Trophoblast cell (in vitro differentiated cells and primary cell): Measurements from ENCODE around the gene SF3A2.

Experiments
- DNase-seq, 2 donors: peaks; one replicate each; pipeline ENCODE4 v3.0.0-alpha.2; 2016
- H2AFZ ChIP-seq: 2 replicates; pipeline ENCODE4 v1.6.1; 2013; ENCODE audit warnings: low read length, moderate library complexity, mild to moderate bottlenecking; ENCODE audit not compliant: insufficient read depth, poor library complexity
- H2AK5ac ChIP-seq: 2 replicates; pipeline ENCODE4 v1.6.1; 2013; ENCODE audit warnings: mild to moderate bottlenecking, low read length
- H2BK120ac ChIP-seq: 2 replicates; pipeline ENCODE4 v1.6.1; 2013; ENCODE audit warnings: low read length, mild to moderate bottlenecking, moderate library complexity; ENCODE audit not compliant: insufficient read depth, poor library complexity
- H2BK12ac ChIP-seq: 2 replicates; pipeline ENCODE4 v1.6.1; 2013; ENCODE audit warnings: mild to moderate bottlenecking, low read length, moderate library complexity
- H2BK5ac ChIP-seq: 2 replicates; pipeline ENCODE4 v1.6.1; 2013; ENCODE audit warnings: low read length, low read depth, moderate library complexity, mild to moderate bottlenecking; ENCODE audit not compliant: poor library complexity
- H3K14ac ChIP-seq: 2 replicates; pipeline ENCODE4 v1.6.1; 2013; ENCODE audit warnings: mild to moderate bottlenecking, low read length
- H3K18ac ChIP-seq: 2 replicates; pipeline ENCODE4 v1.6.1; 2013; ENCODE audit warnings: mild to moderate bottlenecking, low read length
- H3K23ac ChIP-seq: 2 replicates; pipeline ENCODE4 v1.6.1; 2013; ENCODE audit warnings: low read length
- H3K27ac ChIP-seq: 2 replicates; pipeline ENCODE4 v1.5.1; 2013; ENCODE audit warnings: low read depth, mild to moderate bottlenecking, inconsistent platforms, low read length, moderate library complexity
- H3K27me3 ChIP-seq: 2 replicates; pipeline ENCODE4 v1.6.1; 2013; ENCODE audit warnings: inconsistent platforms, mild to moderate bottlenecking, low read length, moderate library complexity; ENCODE audit not compliant: insufficient read depth
- H3K36me3 ChIP-seq, 2 experiments: 1 replicate in 1 of 2; 2 replicates in 1 of 2; pipeline ENCODE4 v1.6.1; 2013; ENCODE audit warnings: low read length in 2 of 2, mild to moderate bottlenecking in 2 of 2, moderate library complexity in 1 of 2; ENCODE audit not compliant: insufficient read depth in 2 of 2, control insufficient read depth in 1 of 2
- H3K4ac ChIP-seq: 2 replicates; pipeline ENCODE4 v1.6.1; 2013; ENCODE audit warnings: low read depth, mild to moderate bottlenecking, low read length, moderate library complexity
- H3K4me1 ChIP-seq, 2 experiments: 1 replicate in 1 of 2; 2 replicates in 1 of 2; pipeline ENCODE4 v1.6.1; 2013; ENCODE audit warnings: low read length in 2 of 2, mild to moderate bottlenecking in 2 of 2, moderate library complexity in 1 of 2; ENCODE audit not compliant: insufficient read depth in 2 of 2, control insufficient read depth in 1 of 2
- H3K4me2 ChIP-seq: 2 replicates; pipeline ENCODE4 v1.6.1; 2013; ENCODE audit warnings: inconsistent platforms, mild to moderate bottlenecking, low read length, moderate library complexity
- H3K4me3 ChIP-seq: 2 replicates; pipeline ENCODE4 v1.5.1; 2013; ENCODE audit warnings: mild to moderate bottlenecking, low read depth, low read length, inconsistent platforms
- H3K79me1 ChIP-seq: one replicate; pipeline ENCODE4 v1.6.1; 2013; ENCODE audit warnings: low read length
- H3K79me2 ChIP-seq: 2 replicates; pipeline ENCODE4 v1.6.1; 2013; ENCODE audit warnings: low read length, mild to moderate bottlenecking; ENCODE audit not compliant: control insufficient read depth, insufficient read depth, poor library complexity
- H3K9ac ChIP-seq: 2 replicates; pipeline ENCODE4 v1.6.1; 2013; ENCODE audit warnings: mild to moderate bottlenecking, low read length
- H3K9me3 ChIP-seq: 2 replicates; pipeline ENCODE4 v1.6.1; 2013; ENCODE audit warnings: low read depth, mild to moderate bottlenecking, control low read depth, inconsistent platforms, low read length; ENCODE audit not compliant: insufficient read depth
- H4K12ac ChIP-seq: 2 replicates; pipeline ENCODE4 v1.6.1; 2013; ENCODE audit warnings: low read depth, mild to moderate bottlenecking, low read length, moderate library complexity
- H4K8ac ChIP-seq: 2 replicates; pipeline ENCODE4 v1.6.1; 2013; ENCODE audit warnings: low read depth, mild to moderate bottlenecking, low read length, moderate library complexity
- H4K91ac ChIP-seq: one replicate; pipeline ENCODE4 v1.6.1; 2013; ENCODE audit warnings: low read depth, mild to moderate bottlenecking, low read length, moderate library complexity
- WGBS: extraction: QIAGEN DNeasy Blood & Tissue Kit; methylation state at CpG from one replicate; pipeline ENCODE4 v1.1.7; 2013; ENCODE audit warnings: missing lambda C conversion rate; ENCODE audit not compliant: insufficient read length, insufficient coverage; ENCODE audit errors: extremely low coverage; 5-methylcytosine and 5-hydroxymethylcytosine counted together

SF3A2 gene

GRCh38 chr19:2275588-2276428 is 39.2 kb downstream of the SF3A2 start:
- no peaks in the 10 kb centered on the region for H3K27me3 ChIP-seq
- H3K4ac ChIP-seq = no peak overlapping the region
- peaks cover 14% of the 10 kb centered on the region for H3K79me2 ChIP-seq
- no peak overlapping the region for H3K14ac ChIP-seq
- H3K27ac ChIP-seq = peak overlapping the region; percentile 2
- H3K4me2 ChIP-seq = no peak overlapping the region
- no peak overlapping the region for H2AFZ ChIP-seq
- H2BK120ac ChIP-seq = no peak overlapping the region
- peaks cover 12 to 14% of the 10 kb centered on the region in 2 experiments for H3K4me1 ChIP-seq
- H2BK5ac ChIP-seq = no peak overlapping the region
- peak; percentile 68 to 76 for DNase-seq
- H4K12ac ChIP-seq = no peak overlapping the region
- no peak overlapping the region for H3K4me3 ChIP-seq
- no CpG with 5 or more reads among the region's 74 CpGs for WGBS
- peaks cover 5% of the 10 kb centered on the region for H3K79me1 ChIP-seq
- no peak overlapping the region for H4K91ac ChIP-seq
- no peak overlapping the region for H4K8ac ChIP-seq
- H3K9me3 ChIP-seq = no peaks in the 10 kb centered on the region
- H3K18ac ChIP-seq = no peak overlapping the region
- peaks cover 32 to 39% of the 10 kb centered on the region in 2 experiments for H3K36me3 ChIP-seq
- H2BK12ac ChIP-seq = no peak overlapping the region
- no peak overlapping the region for H3K9ac ChIP-seq
- no peak overlapping the region for H3K23ac ChIP-seq
- no peak overlapping the region for H2AK5ac ChIP-seq

- WGBS = no CpG with 5 or more reads among the region's 28 CpGs
- Histone ChIP-seq H3K18ac (no peak overlapping the region), H3K4me3 (no peak overlapping the region), H2AFZ (no peak overlapping the region), H3K4ac (no peak overlapping the region), H3K27me3 (no peaks in the 10 kb centered on the region), H3K14ac (no peak overlapping the region), H2BK5ac (no peak overlapping the region), H2AK5ac (no peak overlapping the region), H3K79me2 (peaks cover 7% of the 10 kb centered on the region), H3K9ac (no peak overlapping the region), H3K79me1 (peaks cover 2% of the 10 kb centered on the region), H3K9me3 (no peaks in the 10 kb centered on the region), H4K12ac (no peak overlapping the region), H3K27ac (no peak overlapping the region), H3K4me2 (no peak overlapping the region), H4K91ac (no peak overlapping the region), H3K36me3 (peaks cover 28 to 36% of the 10 kb centered on the region in 2 experiments), H4K8ac (no peak overlapping the region), H2BK12ac (no peak overlapping the region), H3K23ac (no peak overlapping the region), H2BK120ac (no peak overlapping the region), H3K4me1 (peaks cover 12% of the 10 kb centered on the region in 2 experiments)
- peak in 1 of 2 donors; percentile 52 for DNase-seq
Observed at GRCh38 chr19:2276429-2276986, 39.9 kb downstream of the SF3A2 start.

DNA sequence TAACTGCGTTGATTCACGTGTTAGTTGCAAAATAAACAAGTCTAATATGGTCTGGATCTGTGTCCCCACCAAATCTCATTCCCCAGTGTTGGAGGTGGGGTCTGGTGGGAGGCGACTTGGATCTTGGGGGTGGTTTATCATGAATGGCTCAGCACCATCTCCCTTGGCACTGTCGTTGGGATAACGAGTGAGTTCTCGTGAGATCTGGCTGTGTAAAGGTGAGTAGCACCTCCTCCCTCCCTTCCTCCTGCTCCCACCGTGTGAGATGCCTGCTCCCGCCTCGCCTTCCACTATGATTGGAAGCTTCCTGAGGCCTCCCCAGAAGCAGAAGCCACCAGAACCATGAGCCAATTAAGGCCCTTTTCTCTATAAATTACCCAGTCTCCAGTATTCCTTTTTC is 40.5 kb downstream of the SF3A2 start:
- no peak overlapping the region for H3K23ac ChIP-seq
- no peak overlapping the region for H3K4me3 ChIP-seq
- DNase-seq = no peak
- H2BK5ac ChIP-seq = no peak overlapping the region
- H3K27ac ChIP-seq = no peak overlapping the region
- H3K36me3 ChIP-seq = peaks cover 23 to 31% of the 10 kb centered on the region in 2 experiments
- H3K4me1 ChIP-seq = peaks cover 13 to 14% of the 10 kb centered on the region in 2 experiments
- H2AFZ ChIP-seq = no peak overlapping the region
- no peak overlapping the region for H2BK12ac ChIP-seq
- no peak overlapping the region for H3K14ac ChIP-seq
- H3K4me2 ChIP-seq = no peak overlapping the region
- no peak overlapping the region for H2AK5ac ChIP-seq
- H4K12ac ChIP-seq = no peak overlapping the region
- H3K18ac ChIP-seq = no peak overlapping the region
- no peaks in the 10 kb centered on the region for H3K9me3 ChIP-seq
- peaks cover 5% of the 10 kb centered on the region for H3K79me1 ChIP-seq
- peaks cover 3% of the 10 kb centered on the region for H3K79me2 ChIP-seq
- H3K27me3 ChIP-seq = no peaks in the 10 kb centered on the region
- no peak overlapping the region for H4K8ac ChIP-seq
- H2BK120ac ChIP-seq = no peak overlapping the region
- no peak overlapping the region for H3K9ac ChIP-seq
- H3K4ac ChIP-seq = no peak overlapping the region
- WGBS = no CpG with 5 or more reads among the region's 9 CpGs
- H4K91ac ChIP-seq = no peak overlapping the region

DNA sequence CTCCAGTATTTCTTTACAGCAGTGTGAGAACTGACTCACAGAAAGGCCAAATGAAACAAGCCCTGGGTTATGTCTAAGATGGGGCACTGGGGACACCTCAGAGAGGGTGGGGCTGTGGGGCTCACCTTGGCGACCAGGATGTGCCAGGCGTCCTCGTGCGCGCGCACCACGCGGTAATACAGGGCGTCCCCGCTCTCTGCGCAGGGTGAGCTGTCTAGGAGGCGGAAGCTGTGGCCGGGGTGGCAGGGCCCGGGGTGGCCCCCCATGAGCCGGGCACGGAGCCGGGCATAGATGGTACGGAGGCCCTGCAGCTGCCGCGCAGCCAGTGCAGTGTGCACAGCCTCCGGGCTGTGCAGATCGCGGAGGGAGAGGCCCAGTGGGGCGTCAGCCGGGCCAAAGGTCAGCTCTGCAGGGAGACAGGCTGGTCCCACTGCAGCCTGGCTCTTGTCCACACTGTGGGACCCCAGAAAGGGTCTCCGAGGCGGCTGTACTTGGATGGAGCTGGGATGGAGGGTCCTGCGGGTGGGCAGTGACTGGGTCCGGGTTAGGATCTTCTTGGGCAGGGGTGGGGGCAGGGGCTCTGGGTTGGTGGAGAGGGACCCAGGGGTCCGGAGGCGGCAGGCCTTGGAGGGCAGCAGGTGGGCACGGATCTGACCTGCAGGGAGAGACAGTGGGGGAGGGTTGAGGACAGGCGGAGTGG is 42.0 kb downstream of the SF3A2 start:
- Histone ChIP-seq H3K9ac (no peak overlapping the region), H3K36me3 (peaks cover 9 to 18% of the 10 kb centered on the region in 2 experiments), H2AK5ac (no peak overlapping the region), H3K4me3 (no peak overlapping the region), H2AFZ (no peak overlapping the region), H3K23ac (no peak overlapping the region), H4K8ac (no peak overlapping the region), H2BK5ac (no peak overlapping the region), H3K4me1 (peaks cover 10 to 14% of the 10 kb centered on the region in 2 experiments), H3K18ac (no peak overlapping the region), H3K79me2 (no peaks in the 10 kb centered on the region), H3K14ac (no peak overlapping the region), H3K9me3 (no peaks in the 10 kb centered on the region), H4K91ac (no peak overlapping the region), H3K4me2 (no peak overlapping the region), H3K27ac (no peak overlapping the region), H2BK120ac (no peak overlapping the region), H2BK12ac (no peak overlapping the region), H3K79me1 (peaks cover 3% of the 10 kb centered on the region), H3K27me3 (no peaks in the 10 kb centered on the region), H4K12ac (no peak overlapping the region), H3K4ac (no peak overlapping the region)
- WGBS = no CpG with 5 or more reads among the region's 33 CpGs
- DNase-seq = no peak
